MCF 10A (cell line): ENCODE measurements around the gene POMT2. TPM values are rescaled to one million over a fixed set of nuclear protein-coding genes. Genes with fewer than 3 reads are reported as not detected.

Experiments used
- BruUV-seq: library from RNA; stranded (reverse); fragments of 400-500 nt; replicated peaks from 2 replicates; lab custom pipeline; 2021; lab: Mats Ljungman, UMichigan
- CTCF ChIA-PET: fragments of 300-600 bp; sonication (Branson Sonifier 250); formaldehyde crosslinking; extraction: SDS; loops from one replicate; lab custom pipeline; 2021; ENCODE audit warnings: antibody characterized with exemption, inconsistent platforms; lab: Yijun Ruan, JAX
- POLR2A ChIA-PET: fragments of 300-600, 350-650 bp; sonication (Branson Sonifier 250); formaldehyde crosslinking; extraction: SDS; loops from one replicate; lab custom pipeline; 2020; ENCODE audit warnings: antibody characterized with exemption, inconsistent platforms; lab: Yijun Ruan, JAX
- DNase-seq: peaks from one replicate; pipeline ENCODE4 v3.0.0-alpha.2; 2018; ENCODE audit not compliant: unreplicated experiment
- H3K27ac Mint-ChIP-seq: one replicate; pipeline ENCODE4 v1.8.0; 2022; ENCODE audit warnings: mild to moderate bottlenecking, low read depth, mixed read lengths; ENCODE audit not compliant: unreplicated experiment
- H3K27me3 Mint-ChIP-seq: one replicate; pipeline ENCODE4 v1.8.0; 2022; ENCODE audit warnings: mixed read lengths; ENCODE audit not compliant: insufficient read depth, unreplicated experiment
- H3K36me3 Mint-ChIP-seq: one replicate; pipeline ENCODE4 v1.8.0; 2022; ENCODE audit warnings: mild to moderate bottlenecking, moderate library complexity, mixed read lengths; ENCODE audit not compliant: insufficient read depth, unreplicated experiment
- H3K4me1 Mint-ChIP-seq: one replicate; pipeline ENCODE4 v1.8.0; 2022; ENCODE audit warnings: mixed read lengths; ENCODE audit not compliant: insufficient read depth, unreplicated experiment
- H3K4me3 Mint-ChIP-seq: one replicate; pipeline ENCODE4 v1.8.0; 2022; ENCODE audit warnings: mild to moderate bottlenecking, moderate library complexity, mixed read lengths; ENCODE audit not compliant: unreplicated experiment
- H3K9me3 Mint-ChIP-seq: one replicate; pipeline ENCODE4 v1.8.0; 2022; ENCODE audit warnings: mixed read lengths; ENCODE audit not compliant: unreplicated experiment
- intact Hi-C: fragments of 100-400 bp; cut with micrococcal nuclease; formaldehyde crosslinking; loops from 2 replicates; pipeline ENCODE4 v1.14.1; 2022
- total RNA-seq: library from RNA; stranded (reverse); gene quantifications from 2 replicates; pipeline ENCODE4 v1.2.3, GENCODE V29; 2022
- TF ChIP-seq, protein P1 (sequence below): fragments of 200-600 bp; IDR thresholded peaks from one replicate; pipeline ENCODE4 v1.8.0; 2022; ENCODE audit warnings: antibody characterized with exemption, mild to moderate bottlenecking; ENCODE audit not compliant: unreplicated experiment

The POMT2 gene
- total RNA-seq, 1 experiment from 2014 or later: 32.1 TPM

DNA sequence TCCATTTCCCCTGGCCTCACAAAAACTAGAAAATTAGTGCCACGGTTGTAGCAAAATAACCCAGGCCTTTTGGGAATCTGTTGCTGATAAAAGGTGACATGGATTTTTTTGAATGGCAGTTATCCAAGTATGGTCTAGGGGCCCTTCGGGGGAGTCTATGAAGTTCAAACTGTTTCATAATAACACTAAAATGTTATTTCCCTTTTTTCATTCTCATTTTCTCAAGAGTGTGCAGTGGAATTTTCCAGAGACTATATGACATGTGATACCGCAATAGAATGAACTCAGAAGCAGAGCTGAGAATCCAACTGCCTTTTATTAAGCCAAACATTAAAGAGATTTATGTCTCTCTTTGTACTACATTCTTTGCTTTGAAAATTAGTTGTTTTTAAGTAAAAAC, 27.1 kb upstream of the POMT2 start:
- Mint-ChIP-seq H3K36me3 (peaks cover 15% of the 10 kb centered on the region), H3K9me3 (no peaks in the 10 kb centered on the region), H3K4me1 (peaks cover 6% of the 10 kb centered on the region), H3K27me3 (no peaks in the 10 kb centered on the region), H3K27ac (no peak overlapping the region), H3K4me3 (no peak overlapping the region)
- CTCF ChIA-PET: interaction anchor here (0.6 kb wide), 2 partner anchors 31 to 32 kb away, joined by 3 to 4 read pairs; no protein-coding TSS in a partner anchor
- BruUV-seq: no TSS peak
- POLR2A ChIA-PET: no interaction called here
- intact Hi-C loops: no loop called here
- TF ChIP-seq, protein P1, sequence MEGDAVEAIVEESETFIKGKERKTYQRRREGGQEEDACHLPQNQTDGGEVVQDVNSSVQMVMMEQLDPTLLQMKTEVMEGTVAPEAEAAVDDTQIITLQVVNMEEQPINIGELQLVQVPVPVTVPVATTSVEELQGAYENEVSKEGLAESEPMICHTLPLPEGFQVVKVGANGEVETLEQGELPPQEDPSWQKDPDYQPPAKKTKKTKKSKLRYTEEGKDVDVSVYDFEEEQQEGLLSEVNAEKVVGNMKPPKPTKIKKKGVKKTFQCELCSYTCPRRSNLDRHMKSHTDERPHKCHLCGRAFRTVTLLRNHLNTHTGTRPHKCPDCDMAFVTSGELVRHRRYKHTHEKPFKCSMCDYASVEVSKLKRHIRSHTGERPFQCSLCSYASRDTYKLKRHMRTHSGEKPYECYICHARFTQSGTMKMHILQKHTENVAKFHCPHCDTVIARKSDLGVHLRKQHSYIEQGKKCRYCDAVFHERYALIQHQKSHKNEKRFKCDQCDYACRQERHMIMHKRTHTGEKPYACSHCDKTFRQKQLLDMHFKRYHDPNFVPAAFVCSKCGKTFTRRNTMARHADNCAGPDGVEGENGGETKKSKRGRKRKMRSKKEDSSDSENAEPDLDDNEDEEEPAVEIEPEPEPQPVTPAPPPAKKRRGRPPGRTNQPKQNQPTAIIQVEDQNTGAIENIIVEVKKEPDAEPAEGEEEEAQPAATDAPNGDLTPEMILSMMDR: no peak
- DNase-seq: no peak

DNA sequence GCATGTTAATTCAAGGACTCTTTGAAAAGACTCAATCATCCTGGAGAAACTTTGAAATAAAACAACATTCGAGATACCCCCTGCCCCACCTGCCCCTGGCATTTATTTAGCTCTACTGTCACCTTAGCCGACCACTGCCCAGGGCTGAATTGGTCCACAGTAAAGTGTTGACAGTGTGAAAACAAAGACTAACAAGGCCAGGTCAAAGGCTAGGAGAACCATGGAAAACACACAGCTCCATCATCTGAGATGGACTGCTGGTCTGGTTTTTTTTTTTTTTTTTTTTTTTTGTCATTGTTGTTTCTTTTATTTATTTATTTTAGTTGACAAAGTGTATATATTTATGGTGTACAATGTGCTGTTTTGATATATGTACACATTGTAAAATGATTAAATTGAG, 25.8 kb upstream of the POMT2 start:
- Mint-ChIP-seq H3K27me3 (no peaks in the 10 kb centered on the region), H3K4me3 (no peak overlapping the region), H3K36me3 (peaks cover 22% of the 10 kb centered on the region), H3K9me3 (no peaks in the 10 kb centered on the region), H3K4me1 (peaks cover 6% of the 10 kb centered on the region), H3K27ac (no peak overlapping the region)
- POLR2A ChIA-PET: no interaction called here
- no peak for DNase-seq
- TF ChIP-seq, protein P1: no peak
- CTCF ChIA-PET: no interaction called here
- no TSS peak for BruUV-seq
- intact Hi-C loops: no loop called here

DNA sequence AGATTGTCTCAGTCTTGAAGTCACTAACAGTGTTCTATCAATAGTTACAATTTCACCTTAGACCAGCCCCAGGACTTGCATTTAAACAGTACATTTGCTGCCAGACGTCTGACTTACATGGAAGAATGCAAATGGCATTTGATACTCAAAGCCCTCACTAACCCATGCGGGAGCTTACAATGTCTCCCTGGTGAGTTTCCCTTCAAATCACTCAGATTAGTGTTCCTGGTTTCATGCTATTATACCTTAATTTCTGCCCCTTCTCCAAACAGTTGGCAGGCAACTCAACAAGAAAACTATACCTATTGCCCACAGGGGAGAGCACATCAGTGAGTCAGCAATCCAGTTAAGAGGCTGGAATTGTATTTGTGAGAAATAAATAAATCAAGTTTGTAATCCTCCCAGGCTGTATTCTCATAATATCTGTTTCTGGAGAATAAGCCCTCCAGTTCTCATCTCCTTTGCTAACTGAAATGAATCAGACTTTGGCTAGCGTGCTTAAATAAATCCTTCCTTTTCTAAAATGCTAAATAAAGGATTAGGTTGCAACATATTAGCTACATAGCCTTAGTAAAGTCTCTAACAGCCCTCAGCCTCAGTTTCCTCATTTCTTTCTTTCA, 23.8 kb upstream of the POMT2 start:
- intact Hi-C loops: no loop called here
- TF ChIP-seq, protein P1: no peak
- Mint-ChIP-seq H3K9me3 (no peaks in the 10 kb centered on the region), H3K4me3 (no peak overlapping the region), H3K4me1 (peaks cover 6% of the 10 kb centered on the region), H3K27me3 (no peaks in the 10 kb centered on the region), H3K36me3 (peaks cover 26% of the 10 kb centered on the region), H3K27ac (peak overlapping the region; percentile 35)
- DNase-seq: no peak
- BruUV-seq: no TSS peak
- POLR2A ChIA-PET: interaction anchor here (1.2 kb wide), 1 partner anchor 11 kb away, joined by 4 read pairs; no protein-coding TSS in a partner anchor
- CTCF ChIA-PET: no interaction called here

DNA sequence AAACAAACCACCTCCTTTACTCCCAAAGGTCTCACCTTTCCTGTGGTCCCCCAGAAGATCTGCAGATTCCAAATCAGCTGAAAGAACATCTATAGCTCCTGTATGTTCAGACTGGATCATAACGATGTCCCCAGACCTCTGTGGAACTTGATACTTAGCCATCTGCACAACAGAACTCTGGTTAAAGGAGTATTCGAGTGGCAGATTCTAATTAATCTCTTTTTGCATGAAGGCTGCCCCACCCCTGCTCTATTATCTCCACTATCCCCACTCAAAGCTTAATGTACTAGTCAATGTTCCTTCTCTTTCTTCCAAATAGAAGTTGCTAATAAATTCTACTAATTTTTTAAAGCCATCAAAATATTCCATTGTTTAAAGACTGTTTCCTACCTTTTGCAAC, 23.0 kb upstream of the POMT2 start:
- intact Hi-C loops: no loop called here
- Mint-ChIP-seq H3K4me3 (no peak overlapping the region), H3K27ac (no peak overlapping the region), H3K4me1 (peaks cover 12% of the 10 kb centered on the region), H3K9me3 (no peaks in the 10 kb centered on the region), H3K36me3 (peaks cover 26% of the 10 kb centered on the region), H3K27me3 (no peaks in the 10 kb centered on the region)
- ChIA-PET CTCF (interaction anchor here (0.6 kb wide), 1 partner anchor 27 kb away, joined by 5 read pairs; no protein-coding TSS in a partner anchor), POLR2A (interaction anchor here (0.8 kb wide), 2 partner anchors 9 to 33 kb away, joined by 3 to 4 read pairs; partner anchors contain the start of genes SAMD15 and TMED8)
- TF ChIP-seq, protein P1: no peak
- no TSS peak for BruUV-seq
- DNase-seq: no peak
